ENCODE results near the gene PHACTR4. TPM values are rescaled to one million over a fixed set of nuclear protein-coding genes. Genes with fewer than 3 reads are reported as not detected.

The PHACTR4 gene
- total RNA-seq, 1 donor from 2014 or later: 31.3 TPM

DNA sequence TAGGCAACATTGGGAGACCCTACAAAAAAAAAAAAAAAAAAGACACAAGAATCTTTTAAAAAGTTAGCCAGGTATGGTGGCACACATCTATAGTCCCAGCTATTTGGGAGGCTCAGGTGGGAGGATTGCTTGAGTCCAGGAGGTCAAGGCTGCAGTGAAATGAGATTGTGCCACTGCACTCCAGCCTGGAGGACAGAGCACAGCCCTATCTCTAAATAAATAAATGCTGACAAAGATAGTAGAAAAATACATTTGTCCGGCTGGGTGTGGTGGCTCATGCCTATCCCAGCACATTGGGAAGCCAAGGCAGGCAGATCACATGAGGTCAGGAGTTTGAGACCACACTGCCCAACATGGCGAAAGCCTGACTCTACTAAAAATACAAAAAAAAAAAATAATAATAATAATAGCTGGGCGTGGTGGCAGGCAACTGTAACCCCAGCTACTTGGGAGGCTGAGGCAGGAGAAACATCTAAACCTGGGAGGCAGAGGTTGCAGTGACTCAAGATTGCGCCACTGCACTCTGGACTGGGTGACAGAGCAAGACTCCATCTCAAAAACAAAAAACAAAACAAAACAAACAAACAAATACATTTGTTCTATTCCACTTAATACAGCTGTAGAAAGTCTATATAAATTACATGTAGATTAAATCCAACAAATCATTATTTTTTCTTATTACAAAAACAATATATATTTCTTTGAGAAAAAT is 48.5 kb downstream of the PHACTR4 start:
- H3K36me3 ChIP-seq (ENCODE audit: control insufficient read depth, insufficient read depth, low read length): no peaks in the 10 kb centered on the region
- TF ChIP-seq, protein P1, sequence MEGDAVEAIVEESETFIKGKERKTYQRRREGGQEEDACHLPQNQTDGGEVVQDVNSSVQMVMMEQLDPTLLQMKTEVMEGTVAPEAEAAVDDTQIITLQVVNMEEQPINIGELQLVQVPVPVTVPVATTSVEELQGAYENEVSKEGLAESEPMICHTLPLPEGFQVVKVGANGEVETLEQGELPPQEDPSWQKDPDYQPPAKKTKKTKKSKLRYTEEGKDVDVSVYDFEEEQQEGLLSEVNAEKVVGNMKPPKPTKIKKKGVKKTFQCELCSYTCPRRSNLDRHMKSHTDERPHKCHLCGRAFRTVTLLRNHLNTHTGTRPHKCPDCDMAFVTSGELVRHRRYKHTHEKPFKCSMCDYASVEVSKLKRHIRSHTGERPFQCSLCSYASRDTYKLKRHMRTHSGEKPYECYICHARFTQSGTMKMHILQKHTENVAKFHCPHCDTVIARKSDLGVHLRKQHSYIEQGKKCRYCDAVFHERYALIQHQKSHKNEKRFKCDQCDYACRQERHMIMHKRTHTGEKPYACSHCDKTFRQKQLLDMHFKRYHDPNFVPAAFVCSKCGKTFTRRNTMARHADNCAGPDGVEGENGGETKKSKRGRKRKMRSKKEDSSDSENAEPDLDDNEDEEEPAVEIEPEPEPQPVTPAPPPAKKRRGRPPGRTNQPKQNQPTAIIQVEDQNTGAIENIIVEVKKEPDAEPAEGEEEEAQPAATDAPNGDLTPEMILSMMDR (IDR thresholded peaks at IDR 0.05; ENCODE audit: insufficient read depth, low read length, poor library complexity, severe bottlenecking): no peak
- DNase-seq (ENCODE audit: low read depth): no peak
- no peaks in the 10 kb centered on the region for H3K27me3 ChIP-seq (ENCODE audit: control insufficient read depth, insufficient read depth, low read length)
- no peak overlapping the region for H3K4me3 ChIP-seq (ENCODE audit: low read depth, low read length)

DNA sequence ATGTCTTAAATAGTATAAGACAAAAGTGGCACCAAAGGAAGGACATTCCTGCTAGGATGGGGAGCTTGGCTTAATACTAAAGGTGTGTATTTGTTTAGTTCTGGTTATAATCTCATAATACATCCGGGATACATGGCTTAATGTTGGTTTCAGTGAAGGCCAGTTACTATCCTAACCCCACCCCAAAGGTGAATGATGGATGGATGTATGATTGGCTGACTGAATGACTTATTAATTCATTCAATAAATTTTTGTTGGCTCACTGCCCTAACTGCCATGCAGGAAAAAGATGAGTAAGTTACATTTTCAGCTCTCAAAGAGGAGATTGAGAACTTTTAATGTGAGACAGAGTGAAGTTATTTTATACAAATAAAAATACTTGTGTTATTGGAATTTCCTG is 52.2 kb downstream of the PHACTR4 start:
- no peak for DNase-seq (ENCODE audit: low read depth)
- Histone ChIP-seq H3K36me3 (ENCODE audit: control insufficient read depth, insufficient read depth, low read length) (no peaks in the 10 kb centered on the region), H3K4me3 (ENCODE audit: low read depth, low read length) (no peak overlapping the region), H3K27me3 (ENCODE audit: control insufficient read depth, insufficient read depth, low read length) (no peaks in the 10 kb centered on the region)
- TF ChIP-seq, protein P1 (IDR thresholded peaks at IDR 0.05; ENCODE audit: insufficient read depth, low read length, poor library complexity, severe bottlenecking): no peak

DNA sequence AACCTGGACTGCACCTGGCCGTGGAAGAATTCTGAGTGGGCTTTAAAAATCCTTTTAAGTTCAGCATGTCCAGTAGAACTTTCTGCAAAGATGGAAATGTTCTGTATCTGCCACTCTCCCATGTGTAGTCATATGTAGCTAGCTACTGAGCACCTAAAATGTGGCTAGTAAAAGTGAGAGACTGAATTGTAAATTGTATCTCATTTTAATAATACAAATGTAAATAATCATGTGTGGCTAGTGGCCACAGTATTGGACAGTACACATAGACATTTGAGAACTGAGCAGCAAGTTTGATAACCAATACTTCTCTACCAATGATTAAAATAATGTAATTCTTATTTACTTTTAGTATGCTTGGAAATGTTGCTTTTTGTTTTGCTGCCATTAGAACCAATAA is 57.3 kb downstream of the PHACTR4 start:
- TF ChIP-seq, protein P1 (IDR thresholded peaks at IDR 0.05; ENCODE audit: insufficient read depth, low read length, poor library complexity, severe bottlenecking): no peak

DNA sequence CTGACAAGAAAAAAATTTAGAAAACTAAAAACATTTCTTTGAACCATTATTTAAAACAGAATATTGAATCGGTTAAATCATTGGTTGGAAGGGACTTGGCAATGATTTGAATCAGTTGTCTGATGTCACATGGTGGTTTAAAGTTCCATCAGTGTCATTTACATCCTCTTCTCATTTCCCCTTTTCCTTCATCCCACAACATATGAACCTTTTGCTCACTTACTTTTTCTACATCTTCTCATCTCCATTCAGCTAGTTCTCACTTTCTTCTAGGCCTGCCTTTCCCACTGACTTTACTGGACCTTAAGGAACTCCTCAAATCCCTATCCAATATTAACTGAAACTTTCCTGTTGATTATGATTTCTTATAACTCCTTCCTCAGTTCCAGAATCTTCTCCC is 58.5 kb downstream of the PHACTR4 start:
- H3K27me3 ChIP-seq (ENCODE audit: control insufficient read depth, insufficient read depth, low read length): no peaks in the 10 kb centered on the region
- no peak overlapping the region for H3K4me3 ChIP-seq (ENCODE audit: low read depth, low read length)
- no peak for DNase-seq (ENCODE audit: low read depth)
- H3K36me3 ChIP-seq (ENCODE audit: control insufficient read depth, insufficient read depth, low read length): no peaks in the 10 kb centered on the region
- TF ChIP-seq, protein P1 (IDR thresholded peaks at IDR 0.05; ENCODE audit: insufficient read depth, low read length, poor library complexity, severe bottlenecking): no peak

More for the DNA sequence above, 57.3 kb downstream of the PHACTR4 start:
- no peak for DNase-seq (ENCODE audit: low read depth)
- no peaks in the 10 kb centered on the region for H3K36me3 ChIP-seq (ENCODE audit: control insufficient read depth, insufficient read depth, low read length)
- no peaks in the 10 kb centered on the region for H3K27me3 ChIP-seq (ENCODE audit: control insufficient read depth, insufficient read depth, low read length)
- no peak overlapping the region for H3K4me3 ChIP-seq (ENCODE audit: low read depth, low read length)

DNA sequence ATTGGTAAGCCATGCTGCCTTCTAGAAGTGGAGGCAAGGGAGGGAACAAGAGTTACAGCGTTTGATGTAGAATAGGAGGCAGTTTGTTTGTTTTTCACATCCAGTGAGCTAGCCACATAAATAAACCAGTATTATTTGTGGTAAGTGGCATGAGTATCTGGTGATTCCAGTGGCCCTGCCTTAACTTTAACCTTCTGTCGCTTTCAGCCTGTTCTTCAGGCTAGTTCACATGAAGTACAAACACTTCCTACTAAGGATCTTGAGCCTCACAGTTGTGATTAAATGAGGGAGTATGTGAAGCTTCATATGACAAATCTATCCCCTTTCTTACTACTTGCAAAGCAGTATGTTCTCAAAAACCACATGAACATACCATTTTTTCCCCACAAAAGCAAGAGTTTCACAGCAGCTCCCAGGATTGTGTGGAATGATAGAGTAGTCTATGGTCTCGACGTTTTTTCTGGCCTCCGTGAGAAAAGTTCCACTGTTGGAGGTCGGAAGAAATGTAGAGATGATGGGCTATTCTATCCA is 59.5 kb downstream of the PHACTR4 start:
- H3K36me3 ChIP-seq (ENCODE audit: control insufficient read depth, insufficient read depth, low read length): no peaks in the 10 kb centered on the region
- no peak overlapping the region for H3K4me3 ChIP-seq (ENCODE audit: low read depth, low read length)
- DNase-seq (ENCODE audit: low read depth): no peak
- TF ChIP-seq, protein P1 (IDR thresholded peaks at IDR 0.05; ENCODE audit: insufficient read depth, low read length, poor library complexity, severe bottlenecking): no peak
- no peaks in the 10 kb centered on the region for H3K27me3 ChIP-seq (ENCODE audit: control insufficient read depth, insufficient read depth, low read length)
